Measurements from ENCODE around the gene SLC49A3. TPM values are rescaled to one million over a fixed set of nuclear protein-coding genes. Genes with fewer than 3 reads are reported as not detected.
A peak's percentile ranks its signal among the peaks of the same experiment; 100 is the strongest.

The SLC49A3 gene
- total and polyA plus RNA-seq, 2 of the 13 experiments (the other 11 are each of a cell fraction or from before 2014, with no cell fraction given), result 0.07 to 0.17 TPM

DNA sequence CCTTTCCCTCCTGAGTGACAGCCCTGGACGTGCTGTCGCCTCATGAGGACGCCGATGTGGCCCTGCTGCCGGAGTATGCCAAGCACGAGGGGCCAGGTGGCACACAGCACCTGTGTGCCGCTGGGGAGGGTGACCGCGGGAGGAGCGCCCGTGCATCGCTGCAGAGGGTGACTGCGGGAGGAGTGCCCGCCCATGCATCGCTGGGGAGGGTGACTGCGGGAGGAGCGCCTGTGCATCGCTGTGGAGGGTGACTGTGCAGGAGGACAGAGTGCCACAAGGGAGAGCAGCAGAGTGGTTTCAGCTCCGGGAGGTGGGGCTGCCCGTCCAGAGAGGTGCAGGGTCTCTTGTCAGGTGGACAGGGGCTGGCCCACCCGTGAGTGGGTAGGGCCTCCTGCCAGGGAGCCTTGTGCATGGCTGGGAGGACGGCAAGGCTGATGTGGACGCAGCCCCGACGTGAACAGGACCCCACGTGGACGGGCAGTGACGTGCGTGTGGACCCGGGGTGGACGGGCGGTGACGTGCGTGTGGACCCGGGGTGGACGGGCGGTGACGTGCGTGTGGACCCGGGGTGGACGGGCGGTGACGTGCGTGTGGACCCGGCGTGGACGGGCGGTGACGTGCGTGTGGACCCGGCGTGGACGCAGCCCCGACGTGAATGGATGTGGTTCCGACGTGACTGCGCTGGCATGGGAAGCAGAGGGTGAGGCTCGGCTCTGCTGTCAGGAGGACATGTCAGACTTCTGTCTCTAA, 31.3 kb upstream of the SLC49A3 start:
- no peak overlapping the region for H3K27ac ChIP-seq (ENCODE audit: extremely low read length, insufficient read depth, low read length)
- no peak for FAIRE-seq
- TF ChIP-seq ZBTB38 (CRISPR knock-in tag; IDR thresholded peaks at IDR 0.05), result 0 out of 2 replicates have a peak, but pooled peaks have one; percentile 24
- TF ChIP-seq GABPA (IDR thresholded peaks at IDR 0.05; ENCODE audit: low read depth, low read length), result no peak
- no peak for TF ChIP-seq GABPA (CRISPR knock-in tag; IDR thresholded peaks at IDR 0.05; ENCODE audit: low read depth)
- 0 out of 2 replicates have a peak, but pooled peaks have one; percentile 56 for TF ChIP-seq DNMT1 (CRISPR knock-in tag; IDR thresholded peaks at IDR 0.05)
- peaks cover 34% of the 10 kb centered on the region; the same call in 1 of the 2 replicates for H4K20me1 ChIP-seq (ENCODE audit: insufficient read depth, low read length)
- in situ Hi-C loops (cut with HindIII; ENCODE audit: extremely low pct_ligation_motif_present, low pct_unique_long_range_greater_than_20kb), result no loop called here
- no peak overlapping the region for H2AFZ ChIP-seq (ENCODE audit: low read length)
- H3K79me2 ChIP-seq (ENCODE audit: insufficient read depth, low read length), result peaks cover 34% of the 10 kb centered on the region
- H3K9ac ChIP-seq (ENCODE audit: insufficient read depth, low read depth, low read length), result no peak overlapping the region
- no peak for ATAC-seq
- POLR2A ChIA-PET, result no interaction called here
- BruUV-seq (replicated peaks), result no TSS peak
- CTCF ChIA-PET (ENCODE audit: low intra/inter-chr PET ratio, low total read pairs), result no interaction called here
- DNase-seq (ENCODE audit: low spot score), result no peak
- no peaks in the 10 kb centered on the region for H3K9me3 ChIP-seq (ENCODE audit: low read length)
- no peak overlapping the region for H3K4me2 ChIP-seq (ENCODE audit: low read depth, low read length)
- 97% methylated on average over 59 of the region's 59 CpGs for WGBS (ENCODE audit: low lambda C conversion rate)
- no peaks in the 10 kb centered on the region; a peak in 1 of 5 replicates for H3K27me3 ChIP-seq (ENCODE audit: control insufficient read depth in 1 of 2, insufficient read depth in 2 of 2, low read length in 2 of 2)
- H3K4me3 ChIP-seq (replicated peaks in 1 of 3; ENCODE audit: insufficient read depth in 1 of 3, low read depth in 2 of 3, low read length in 3 of 3), result no peak overlapping the region
- H3K36me3 ChIP-seq (replicated peaks in 1 of 2; ENCODE audit: control insufficient read depth in 1 of 2, insufficient read depth in 2 of 2, low read length in 2 of 2), result peaks cover 2% of the 10 kb centered on the region in 2 experiments; a peak in 1 of 5 replicates
- intact Hi-C loops (cut with micrococcal nuclease; ENCODE audit: unreplicated experiment), result loop anchor here (5.0 kb wide), 1 partner anchor 33 kb away; the partner anchor contains the start of gene SLC49A3
- peaks cover 17% of the 10 kb centered on the region for H3K4me1 ChIP-seq (ENCODE audit: insufficient read depth, low read length)

DNA sequence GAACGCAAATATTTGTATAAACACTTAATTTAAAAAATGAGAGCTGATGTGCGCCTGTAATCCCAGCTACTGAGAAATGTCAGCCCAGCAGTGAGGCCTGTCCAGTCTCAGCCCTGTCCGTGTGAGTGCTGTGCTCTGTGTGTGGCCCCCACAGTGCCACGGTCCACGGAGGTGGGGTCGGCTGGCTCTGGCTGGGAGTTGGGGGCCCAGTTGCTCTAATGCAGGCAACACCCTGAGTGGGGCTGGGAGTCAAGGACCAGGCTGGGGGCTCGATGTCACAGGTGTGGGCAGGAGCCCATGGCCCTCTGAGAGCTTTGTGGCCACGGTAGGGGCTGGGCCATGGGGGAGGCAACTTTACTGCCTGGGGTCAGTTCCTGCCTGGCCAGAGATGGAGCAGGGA, 29.5 kb upstream of the SLC49A3 start:
- no peaks in the 10 kb centered on the region for H3K9me3 ChIP-seq (ENCODE audit: low read length)
- no peaks in the 10 kb centered on the region; a peak in 1 of 5 replicates for H3K27me3 ChIP-seq (ENCODE audit: control insufficient read depth in 1 of 2, insufficient read depth in 2 of 2, low read length in 2 of 2)
- DNase-seq (ENCODE audit: low spot score), result no peak
- peaks cover 41% of the 10 kb centered on the region for H3K79me2 ChIP-seq (ENCODE audit: insufficient read depth, low read length)
- WGBS (ENCODE audit: low lambda C conversion rate), result 94% methylated on average over 5 of the region's 8 CpGs
- no TSS peak for BruUV-seq (replicated peaks)
- CTCF ChIA-PET (ENCODE audit: low intra/inter-chr PET ratio, low total read pairs), result no interaction called here
- peaks cover 2% of the 10 kb centered on the region for H3K4me1 ChIP-seq (ENCODE audit: insufficient read depth, low read length)
- no peak for FAIRE-seq
- H2AFZ ChIP-seq (ENCODE audit: low read length), result no peak overlapping the region
- H3K4me3 ChIP-seq (replicated peaks in 1 of 3; ENCODE audit: insufficient read depth in 1 of 3, low read depth in 2 of 3, low read length in 3 of 3), result no peak overlapping the region
- peaks cover 33% of the 10 kb centered on the region; the same call in 1 of the 2 replicates for H4K20me1 ChIP-seq (ENCODE audit: insufficient read depth, low read length)
- peaks cover 2% of the 10 kb centered on the region in 2 experiments; a peak in 2 of 5 replicates for H3K36me3 ChIP-seq (replicated peaks in 1 of 2; ENCODE audit: control insufficient read depth in 1 of 2, insufficient read depth in 2 of 2, low read length in 2 of 2)
- H3K9ac ChIP-seq (ENCODE audit: insufficient read depth, low read depth, low read length), result no peak overlapping the region
- no peak for ATAC-seq
- intact Hi-C loops (cut with micrococcal nuclease; ENCODE audit: unreplicated experiment), result no loop called here
- POLR2A ChIA-PET, result no interaction called here
- TF ChIP-seq ZNF563 (CRISPR knock-in tag; IDR thresholded peaks at IDR 0.05) (no peak), MXI1 (IDR thresholded peaks at IDR 0.05; ENCODE audit: borderline replicate concordance, low read depth, low read length) (no peak), ZNF337 (CRISPR knock-in tag; IDR thresholded peaks at IDR 0.05; ENCODE audit: borderline replicate concordance, low read depth) (no peak), PAF1 (CRISPR knock-in tag; IDR thresholded peaks at IDR 0.05) (no peak), NR1H2 (CRISPR knock-in tag; IDR thresholded peaks at IDR 0.05; ENCODE audit: borderline replicate concordance, low read depth) (no peak), PPARG (CRISPR knock-in tag; conservative IDR thresholded peaks at IDR 0.05) (no peak), DMAP1 (CRISPR knock-in tag; IDR thresholded peaks at IDR 0.05) (no peak)
- TF ChIP-seq, protein P1, sequence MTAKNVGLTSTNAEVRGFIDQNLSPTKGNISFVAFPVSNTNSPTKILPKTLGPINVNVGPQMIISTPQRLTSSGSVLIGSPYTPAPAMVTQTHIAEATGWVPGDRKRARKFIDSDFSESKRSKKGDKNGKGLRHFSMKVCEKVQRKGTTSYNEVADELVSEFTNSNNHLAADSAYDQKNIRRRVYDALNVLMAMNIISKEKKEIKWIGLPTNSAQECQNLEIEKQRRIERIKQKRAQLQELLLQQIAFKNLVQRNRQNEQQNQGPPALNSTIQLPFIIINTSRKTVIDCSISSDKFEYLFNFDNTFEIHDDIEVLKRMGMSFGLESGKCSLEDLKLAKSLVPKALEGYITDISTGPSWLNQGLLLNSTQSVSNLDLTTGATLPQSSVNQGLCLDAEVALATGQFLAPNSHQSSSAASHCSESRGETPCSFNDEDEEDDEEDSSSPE (CRISPR knock-in tag; IDR thresholded peaks at IDR 0.05), result no peak
- TF ChIP-seq, protein P2, sequence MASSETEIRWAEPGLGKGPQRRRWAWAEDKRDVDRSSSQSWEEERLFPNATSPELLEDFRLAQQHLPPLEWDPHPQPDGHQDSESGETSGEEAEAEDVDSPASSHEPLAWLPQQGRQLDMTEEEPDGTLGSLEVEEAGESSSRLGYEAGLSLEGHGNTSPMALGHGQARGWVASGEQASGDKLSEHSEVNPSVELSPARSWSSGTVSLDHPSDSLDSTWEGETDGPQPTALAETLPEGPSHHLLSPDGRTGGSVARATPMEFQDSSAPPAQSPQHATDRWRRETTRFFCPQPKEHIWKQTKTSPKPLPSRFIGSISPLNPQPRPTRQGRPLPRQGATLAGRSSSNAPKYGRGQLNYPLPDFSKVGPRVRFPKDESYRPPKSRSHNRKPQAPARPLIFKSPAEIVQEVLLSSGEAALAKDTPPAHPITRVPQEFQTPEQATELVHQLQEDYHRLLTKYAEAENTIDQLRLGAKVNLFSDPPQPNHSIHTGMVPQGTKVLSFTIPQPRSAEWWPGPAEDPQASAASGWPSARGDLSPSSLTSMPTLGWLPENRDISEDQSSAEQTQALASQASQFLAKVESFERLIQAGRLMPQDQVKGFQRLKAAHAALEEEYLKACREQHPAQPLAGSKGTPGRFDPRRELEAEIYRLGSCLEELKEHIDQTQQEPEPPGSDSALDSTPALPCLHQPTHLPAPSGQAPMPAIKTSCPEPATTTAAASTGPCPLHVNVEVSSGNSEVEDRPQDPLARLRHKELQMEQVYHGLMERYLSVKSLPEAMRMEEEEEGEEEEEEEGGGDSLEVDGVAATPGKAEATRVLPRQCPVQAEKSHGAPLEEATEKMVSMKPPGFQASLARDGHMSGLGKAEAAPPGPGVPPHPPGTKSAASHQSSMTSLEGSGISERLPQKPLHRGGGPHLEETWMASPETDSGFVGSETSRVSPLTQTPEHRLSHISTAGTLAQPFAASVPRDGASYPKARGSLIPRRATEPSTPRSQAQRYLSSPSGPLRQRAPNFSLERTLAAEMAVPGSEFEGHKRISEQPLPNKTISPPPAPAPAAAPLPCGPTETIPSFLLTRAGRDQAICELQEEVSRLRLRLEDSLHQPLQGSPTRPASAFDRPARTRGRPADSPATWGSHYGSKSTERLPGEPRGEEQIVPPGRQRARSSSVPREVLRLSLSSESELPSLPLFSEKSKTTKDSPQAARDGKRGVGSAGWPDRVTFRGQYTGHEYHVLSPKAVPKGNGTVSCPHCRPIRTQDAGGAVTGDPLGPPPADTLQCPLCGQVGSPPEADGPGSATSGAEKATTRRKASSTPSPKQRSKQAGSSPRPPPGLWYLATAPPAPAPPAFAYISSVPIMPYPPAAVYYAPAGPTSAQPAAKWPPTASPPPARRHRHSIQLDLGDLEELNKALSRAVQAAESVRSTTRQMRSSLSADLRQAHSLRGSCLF (CRISPR knock-in tag; IDR thresholded peaks at IDR 0.05; ENCODE audit: borderline replicate concordance), result no peak
- in situ Hi-C loops (cut with HindIII; ENCODE audit: extremely low pct_ligation_motif_present, low pct_unique_long_range_greater_than_20kb), result no loop called here
- H3K4me2 ChIP-seq (ENCODE audit: low read depth, low read length), result no peak overlapping the region
- H3K27ac ChIP-seq (ENCODE audit: extremely low read length, insufficient read depth, low read length), result no peak overlapping the region
